IPS DF 4.7 (cell line): ENCODE results near the gene GABARAP.

Experiments used
- DNase-seq: peaks from one replicate; pipeline ENCODE4 v3.0.0-alpha.2; 2013; ENCODE audit warnings: low spot score; ENCODE audit errors: extremely low read depth

GABARAP gene

GRCh38 chr17:7241783-7242716 lies at the start of gene GABARAP:
Gene GABARAP (minus strand): TSS chr17:7242449. CDS start chr17:7242330, 119 bp downstream.
- DNase-seq = no peak

GRCh38 chr17:7290685-7291084 lies 48.4 kb upstream of the GABARAP start:
- DNase-seq = no peak

- DNase-seq = no peak
These were observed 47.9 kb upstream of the GABARAP start for GRCh38 chr17:7290166-7290565.

GRCh38 chr17:7289256-7290032 lies 47.2 kb upstream of the GABARAP start:
- no peak for DNase-seq

- DNase-seq = no peak
These were observed 43.4 kb upstream of the GABARAP start for GRCh38 chr17:7285679-7286078.

- no peak for DNase-seq
These were observed 42.7 kb upstream of the GABARAP start for GRCh38 chr17:7284911-7285310.

- DNase-seq = no peak
These were observed 41.4 kb upstream of the GABARAP start for GRCh38 chr17:7283471-7284216.

- no peak for DNase-seq
These were observed 40.6 kb upstream of the GABARAP start for GRCh38 chr17:7282752-7283321.

- no peak for DNase-seq
These were observed 39.9 kb upstream of the GABARAP start for GRCh38 chr17:7281953-7282751.

- DNase-seq = no peak
These were observed 39.1 kb upstream of the GABARAP start, which contains the start of gene SLC2A4 for GRCh38 chr17:7281074-7281952. Gene SLC2A4 (plus strand): TSS chr17:7281718. CDS start chr17:7281935, 217 bp downstream.

- no peak for DNase-seq
These were observed 38.3 kb upstream of the GABARAP start for GRCh38 chr17:7280519-7281073.

- no peak for DNase-seq
These were observed 37.2 kb upstream of the GABARAP start for GRCh38 chr17:7279448-7279847.

GRCh38 chr17:7266784-7267183 lies 24.5 kb upstream of the GABARAP start:
- DNase-seq = no peak

GRCh38 chr17:7263801-7264078 lies 21.5 kb upstream of the GABARAP start:
- no peak for DNase-seq

- no peak for DNase-seq
These were observed 20.9 kb upstream of the GABARAP start for GRCh38 chr17:7262935-7263800.

- no peak for DNase-seq
These were observed 20.1 kb upstream of the GABARAP start, which contains the start of gene CLDN7 for GRCh38 chr17:7262192-7262934. Gene CLDN7 (minus strand): TSS chr17:7262478. CDS start chr17:7262043, 435 bp downstream.

GRCh38 chr17:7261379-7262191 lies 19.3 kb upstream of the GABARAP start:
- DNase-seq = no peak
